ENCODE results near the gene DMWD.
"Not testable (repeated sequence)": the region's sequence is repeated elsewhere in the genome, so short reads cannot be mapped to it uniquely, and the experiment has no call there.

Gene DMWD

DNA sequence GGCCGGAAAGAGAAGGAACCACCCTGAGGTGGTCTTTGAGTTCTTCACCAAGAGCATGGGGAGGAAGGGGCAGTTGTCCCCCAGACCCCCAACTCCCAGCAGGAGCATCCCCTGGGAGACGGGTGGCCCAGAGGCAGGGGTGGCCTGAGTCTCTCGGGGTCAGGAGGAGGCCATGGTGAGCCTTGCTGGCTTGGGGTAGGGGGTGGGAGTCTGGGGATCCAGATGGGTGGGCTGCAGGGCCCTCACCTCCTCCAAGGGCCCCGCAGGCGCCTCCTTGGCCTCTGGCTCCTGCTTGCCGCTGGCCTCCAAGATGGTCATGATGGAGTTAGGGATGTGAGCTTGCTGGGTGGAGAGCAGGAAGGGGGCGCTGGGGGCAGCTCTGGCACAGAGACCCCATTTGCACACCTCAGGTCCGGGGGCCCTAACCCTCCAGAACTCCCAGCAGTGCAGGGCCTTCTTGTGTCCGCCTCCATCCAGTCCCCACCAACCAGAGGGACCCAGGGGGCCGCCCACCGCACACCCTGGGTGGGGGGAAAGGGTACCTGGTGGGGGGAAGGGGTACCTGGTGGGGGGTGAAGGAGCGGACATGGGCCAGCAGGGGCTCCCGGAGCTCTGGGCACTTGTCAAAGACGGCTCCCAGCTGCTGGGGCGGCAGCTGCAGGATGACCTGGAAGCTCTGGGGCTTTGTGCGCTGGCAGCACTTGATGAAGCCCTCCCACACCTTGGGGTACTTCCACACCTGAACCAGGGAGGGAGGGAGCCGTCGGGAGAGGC is 23.8 kb upstream of the DMWD start:
- no peak for DNase-seq

DNA sequence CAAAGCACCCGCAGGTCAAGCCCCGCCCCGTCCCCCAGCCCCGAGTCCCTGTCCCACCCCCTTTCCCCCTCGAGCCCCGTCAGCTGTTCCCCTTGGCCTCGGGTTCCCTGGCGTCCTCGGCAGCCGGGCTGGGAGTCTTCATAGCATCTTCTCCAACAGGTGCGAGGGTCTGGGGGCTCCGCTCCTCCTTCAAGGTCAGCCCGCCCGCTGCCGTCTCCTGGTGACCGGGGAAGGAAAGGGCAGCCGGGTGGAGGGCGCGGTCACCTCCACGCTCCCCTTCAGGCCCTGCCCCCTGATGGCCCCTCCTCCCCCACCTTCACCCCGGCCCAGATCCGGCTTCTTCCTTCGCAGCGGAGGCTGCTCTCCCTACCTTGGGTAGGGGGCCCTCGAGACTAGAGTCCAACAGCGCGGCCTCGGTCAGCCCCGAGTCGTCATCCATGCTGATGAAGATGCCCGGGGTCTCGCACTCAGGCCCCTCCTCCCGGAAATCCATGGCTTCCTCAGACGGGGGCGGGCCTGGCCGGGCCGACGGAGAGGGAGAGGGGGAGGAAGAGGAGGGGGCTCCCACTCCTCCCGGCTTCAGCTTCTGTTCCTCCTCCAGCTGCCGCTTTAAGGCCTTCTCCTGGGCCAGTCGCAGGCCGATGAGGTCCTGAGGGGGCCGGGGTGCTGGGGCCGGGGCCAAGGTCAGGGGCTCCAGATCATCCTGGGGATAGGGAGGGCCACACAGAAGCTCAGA is 23.0 kb upstream of the DMWD start:
- no peak for DNase-seq

DNA sequence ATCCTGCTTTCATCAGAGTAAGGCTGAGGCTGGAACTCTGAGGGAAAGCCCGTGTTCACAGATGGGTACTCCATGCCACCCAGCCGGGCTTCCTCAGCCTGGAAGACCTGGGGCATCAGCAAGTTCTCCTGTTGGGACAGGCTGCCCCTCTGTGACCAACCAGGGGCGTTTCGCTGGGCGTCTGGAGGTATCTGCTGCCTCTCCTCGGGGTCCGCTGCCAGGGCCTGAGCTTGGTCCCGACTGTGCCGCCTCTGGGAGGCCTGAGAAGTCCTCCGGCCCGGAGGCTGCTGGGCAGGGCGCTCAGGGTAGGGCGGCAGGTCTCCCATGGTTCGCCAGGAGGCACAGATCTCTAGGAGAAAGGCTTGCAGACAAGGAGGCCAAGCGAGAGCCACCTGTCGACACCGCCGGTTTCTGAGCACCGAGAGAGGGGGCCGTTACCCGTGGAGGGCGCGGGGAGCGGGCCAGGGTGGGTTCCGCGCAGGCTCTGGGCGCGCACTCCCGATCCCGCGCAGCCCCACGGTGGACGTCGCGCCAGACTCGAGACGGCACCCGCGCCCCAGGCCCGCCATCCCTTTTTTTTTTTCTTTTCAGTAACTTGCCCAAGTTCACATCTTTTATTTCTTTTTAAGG is 22.3 kb upstream of the DMWD start, which contains the start of gene RSPH6A:
Gene RSPH6A (minus strand): TSS at position 458 of the 630 bp plus-strand sequence. CDS start 132 bp downstream, at position 326.
- DNase-seq = no peak

DNA sequence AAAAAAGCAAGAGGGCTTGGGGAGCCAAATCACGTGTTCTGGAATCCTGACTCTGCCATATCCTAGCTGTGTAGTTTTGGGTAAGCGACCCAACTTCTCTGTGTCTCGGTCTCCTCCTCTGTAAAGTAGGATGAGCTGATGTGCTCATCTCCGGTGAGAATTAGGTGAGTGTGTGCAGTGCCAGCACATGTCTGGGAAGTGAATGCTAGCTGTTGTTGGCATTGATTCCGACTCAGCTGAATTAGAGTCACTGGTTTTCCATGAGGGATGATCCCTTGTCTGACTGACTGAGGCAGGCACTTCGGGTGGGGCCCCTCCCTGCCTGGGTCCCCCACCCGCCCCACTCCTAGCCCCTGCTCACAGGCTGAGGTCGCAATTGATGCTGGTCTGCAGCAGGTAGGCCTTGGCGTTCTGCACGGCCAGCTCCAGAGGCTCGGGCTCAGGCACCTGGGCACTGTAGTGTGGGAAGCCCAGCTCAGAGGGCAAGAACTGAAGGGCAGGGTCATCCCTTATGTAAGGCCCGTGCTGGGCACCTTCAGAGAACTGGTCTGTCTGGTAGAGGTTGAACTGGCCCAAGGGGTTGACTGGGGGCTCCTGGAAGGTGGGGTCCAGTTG is 21.6 kb upstream of the DMWD start:
- DNase-seq = no peak

DNA sequence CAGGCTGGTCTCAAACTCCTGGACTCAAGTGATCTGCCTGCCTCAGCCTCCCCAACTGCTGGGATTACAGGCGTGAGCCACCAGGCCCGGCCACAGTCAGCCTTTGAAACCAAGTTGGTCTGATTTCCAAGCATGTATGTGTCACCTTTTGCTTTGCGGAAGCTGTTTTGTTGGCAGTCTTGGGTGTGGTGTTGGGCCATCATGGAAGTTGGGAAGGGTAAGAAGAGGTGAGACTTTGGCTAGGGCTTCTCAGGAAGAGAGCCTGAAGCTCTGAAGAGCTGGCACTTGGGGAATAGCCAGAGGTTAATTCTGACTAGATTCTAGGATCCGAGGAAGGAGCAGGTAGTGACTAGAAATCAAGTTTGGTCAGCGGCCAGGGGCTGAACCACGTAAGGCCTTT is 19.7 kb upstream of the DMWD start:
- DNase-seq = no peak

DNA sequence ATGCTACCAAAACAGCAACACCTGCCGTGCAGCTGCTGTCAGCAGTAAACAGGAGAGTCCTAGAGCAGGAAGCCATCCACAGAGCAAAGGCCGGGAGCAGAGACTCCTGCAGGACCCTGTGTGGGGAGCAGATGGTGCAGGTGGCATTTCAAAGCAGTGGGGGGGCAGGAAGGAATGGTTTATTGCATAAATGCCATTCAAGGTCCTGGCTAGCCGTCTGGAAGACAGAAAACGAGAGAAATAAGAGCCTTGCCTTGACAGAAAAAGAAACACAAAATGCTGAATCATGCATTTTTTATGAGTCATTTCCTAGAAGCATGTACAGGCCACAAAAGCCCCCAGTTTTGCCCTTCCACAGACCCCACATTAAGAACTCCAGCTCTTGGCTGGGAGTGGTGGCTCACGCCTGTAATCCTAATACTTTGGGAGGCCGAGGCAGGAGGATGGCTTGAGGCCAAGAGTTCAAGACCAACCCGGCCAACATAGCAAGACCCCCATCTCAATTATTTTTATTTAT is 17.1 kb upstream of the DMWD start:
- DNase-seq = peak; percentile 68

DNA sequence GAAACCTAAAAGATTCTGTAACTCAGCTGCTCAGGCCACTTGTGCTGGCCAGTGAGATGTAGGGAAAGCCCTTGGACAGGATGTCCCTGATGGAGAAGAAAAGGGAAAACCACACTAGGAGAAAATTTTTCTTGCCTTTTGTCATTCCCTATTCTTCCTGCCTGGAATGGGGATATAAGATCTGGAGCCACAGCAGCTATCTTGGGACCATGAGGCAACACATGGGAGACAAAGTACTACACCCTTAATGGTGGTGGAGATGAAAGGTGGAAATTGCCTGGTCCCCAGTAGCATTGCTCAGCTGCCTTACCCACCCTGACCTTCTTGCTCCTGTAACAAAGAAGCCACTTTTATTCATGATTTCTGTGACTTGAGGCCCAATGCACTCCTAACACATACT is 13.1 kb upstream of the DMWD start:
- DNase-seq = no peak

DNA sequence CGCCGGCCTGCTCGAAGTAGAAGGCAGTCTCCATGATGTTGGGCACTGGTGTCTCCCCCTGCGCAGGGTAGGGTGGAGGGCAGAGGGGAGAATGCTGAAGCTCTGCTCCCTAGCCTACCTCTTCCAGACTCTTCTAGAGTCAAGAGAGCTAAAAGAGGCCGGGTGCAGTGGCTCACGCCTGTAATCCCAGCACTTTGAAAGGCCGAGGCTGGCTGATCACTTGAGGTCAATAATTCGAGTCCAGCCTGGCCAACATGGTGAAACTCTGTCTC is 12.2 kb upstream of the DMWD start:
- no peak for DNase-seq

DNA sequence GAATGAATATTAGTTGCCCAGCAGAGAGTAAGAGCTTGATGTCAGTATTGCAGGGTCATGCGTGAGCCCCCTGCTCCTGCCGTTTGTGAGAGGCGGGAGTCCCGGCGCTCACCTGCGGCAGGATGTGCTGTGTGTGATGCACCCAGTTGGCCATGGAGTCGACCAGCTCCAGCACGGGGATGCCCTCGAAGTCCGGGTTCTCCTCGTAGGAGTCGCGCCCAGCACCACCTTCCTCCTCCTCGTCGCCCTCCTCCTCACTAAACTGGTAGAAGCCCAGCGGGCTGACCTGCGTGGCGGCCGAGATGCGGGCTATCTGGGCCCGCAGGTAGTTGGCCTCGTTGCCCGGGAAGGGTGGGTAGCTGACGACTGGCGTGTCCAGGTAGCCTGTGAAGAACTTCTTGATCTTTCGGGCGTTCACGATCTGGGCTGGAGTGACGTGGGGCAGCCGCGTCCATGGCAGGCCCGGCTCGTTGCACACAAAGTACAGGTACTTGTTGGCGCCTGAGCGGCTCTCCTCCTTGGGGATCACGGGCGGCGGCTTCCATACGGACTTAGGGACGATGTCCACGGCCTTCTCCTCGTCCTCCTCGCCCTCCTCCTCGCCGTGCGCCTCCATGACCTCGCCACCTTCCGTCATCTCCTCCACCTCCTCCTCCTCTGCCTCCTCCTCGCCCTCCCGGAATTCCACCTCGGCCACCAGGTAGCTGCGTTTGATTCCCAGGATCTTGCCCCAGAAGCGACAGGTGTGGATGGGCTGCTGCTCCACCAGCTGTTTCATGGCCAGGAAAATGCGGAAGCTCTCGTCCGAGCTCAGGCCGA is 11.7 kb upstream of the DMWD start:
- no peak for DNase-seq

DNA sequence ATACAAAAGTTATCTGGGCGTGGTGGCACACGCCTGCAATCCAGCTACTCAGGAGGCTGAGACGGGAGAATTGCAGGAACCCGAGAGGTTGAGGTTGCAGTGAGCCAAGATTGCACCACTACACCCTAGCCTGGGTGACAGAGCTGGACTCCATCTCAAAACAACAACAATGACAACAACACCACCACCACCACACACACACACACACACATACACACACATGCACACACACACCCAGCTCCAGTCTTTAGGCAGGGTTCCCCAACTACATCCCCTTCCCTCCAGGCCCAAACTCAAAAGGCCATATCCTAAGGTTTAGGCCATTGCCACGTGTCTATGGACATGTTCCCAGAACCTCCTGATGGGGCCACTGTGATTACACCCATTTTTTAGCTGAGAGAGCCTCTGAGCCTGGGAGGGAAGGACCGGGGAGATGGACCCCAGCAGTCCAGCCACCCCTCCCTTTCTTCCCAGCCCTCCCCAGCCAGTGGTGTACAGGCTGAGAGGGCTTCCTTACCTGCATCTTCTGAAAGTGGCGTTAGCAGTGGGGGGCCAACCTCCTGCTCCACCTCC is 9.0 kb upstream of the DMWD start:
- no peak for DNase-seq

DNA sequence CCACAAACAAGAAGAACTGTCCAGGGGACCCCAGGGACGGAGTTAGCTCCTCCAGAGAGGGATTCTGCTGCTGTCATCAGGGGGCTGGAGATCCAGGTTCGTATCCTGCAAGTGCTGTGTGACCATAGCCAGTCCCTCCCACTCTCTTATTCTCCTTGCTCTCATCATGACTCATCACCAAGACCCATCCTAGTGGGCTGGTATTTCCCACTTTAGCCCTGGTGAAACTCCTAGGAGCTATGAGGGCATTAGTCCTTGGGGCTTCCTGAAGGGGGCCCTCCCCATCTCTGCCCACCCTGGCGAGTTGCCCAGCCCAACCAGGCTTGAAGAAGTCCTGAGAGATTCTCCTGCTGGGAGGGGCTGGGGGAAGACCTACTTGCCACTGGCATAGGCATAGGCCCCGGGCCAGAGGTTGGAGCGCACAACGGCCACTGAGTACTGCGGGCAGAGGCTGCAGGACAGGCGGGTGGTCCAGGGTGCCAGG is 7.5 kb upstream of the DMWD start:
- DNase-seq = peak; percentile 68

DNA sequence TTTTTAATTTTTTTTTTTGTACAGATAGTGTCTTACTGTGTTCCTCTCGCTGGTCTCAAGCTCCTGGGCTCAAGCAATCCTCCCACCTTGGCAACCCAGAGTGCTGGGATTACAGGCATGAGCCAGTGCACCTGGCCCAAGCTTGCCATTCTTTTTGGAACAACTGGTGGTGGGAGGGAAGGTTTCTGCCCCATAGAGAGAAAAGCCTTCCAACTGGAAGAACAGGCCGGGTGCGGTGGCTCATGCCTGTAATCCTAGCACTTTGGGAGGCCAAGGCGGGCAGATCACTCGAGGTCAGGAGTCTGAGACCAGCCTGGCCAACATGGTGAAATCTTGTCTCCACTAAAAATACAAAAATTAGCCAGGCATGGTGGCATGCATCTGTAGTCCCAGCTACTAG is 6.9 kb upstream of the DMWD start:
- DNase-seq = not testable (repeated sequence)

DNA sequence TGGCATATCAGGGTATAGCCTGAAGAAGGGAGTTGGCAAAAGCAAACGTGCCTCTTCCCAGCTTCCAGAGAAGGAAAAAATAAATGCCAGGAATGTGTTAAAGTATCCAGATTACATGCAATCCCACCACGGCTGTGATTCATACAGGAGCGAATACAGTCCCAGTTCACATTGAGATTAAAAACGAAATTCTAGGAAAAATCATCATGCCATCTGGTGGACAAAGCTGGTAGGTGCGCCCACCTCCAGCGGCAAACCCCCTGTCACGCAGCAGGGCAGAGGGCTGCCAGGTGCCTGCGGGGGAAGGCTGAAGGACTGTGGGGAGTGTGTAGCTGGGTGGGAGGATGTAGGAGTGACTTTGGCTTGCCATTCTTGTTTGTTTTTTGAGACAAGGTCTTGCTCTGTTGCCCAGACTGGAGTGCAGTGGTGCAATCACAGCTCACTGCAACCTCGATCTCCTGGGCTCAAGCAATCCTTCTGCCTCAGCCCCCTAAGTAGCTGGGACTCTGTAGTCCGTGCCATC is 6.4 kb upstream of the DMWD start:
- peak; percentile 84 for DNase-seq

DNA sequence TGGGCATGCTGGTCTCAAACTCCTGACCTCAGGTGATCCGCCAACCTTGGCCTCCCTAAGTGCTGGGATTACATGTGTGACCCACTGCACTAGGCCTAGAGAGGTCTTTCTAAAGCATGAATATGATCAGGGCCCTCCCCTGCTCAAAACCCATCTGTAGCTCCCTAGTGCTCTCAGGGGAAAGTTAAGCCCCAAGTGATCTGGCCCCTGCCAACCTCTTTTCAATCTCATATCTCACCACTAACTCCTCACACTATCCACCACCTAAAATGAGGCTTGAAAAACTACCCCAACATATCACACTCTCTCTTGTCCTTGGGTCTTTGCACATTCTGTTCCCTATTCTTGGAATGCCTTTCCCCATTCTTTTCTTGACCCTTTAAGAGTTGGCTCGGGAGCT is 2.0 kb upstream of the DMWD start:
- no peak for DNase-seq

DNA sequence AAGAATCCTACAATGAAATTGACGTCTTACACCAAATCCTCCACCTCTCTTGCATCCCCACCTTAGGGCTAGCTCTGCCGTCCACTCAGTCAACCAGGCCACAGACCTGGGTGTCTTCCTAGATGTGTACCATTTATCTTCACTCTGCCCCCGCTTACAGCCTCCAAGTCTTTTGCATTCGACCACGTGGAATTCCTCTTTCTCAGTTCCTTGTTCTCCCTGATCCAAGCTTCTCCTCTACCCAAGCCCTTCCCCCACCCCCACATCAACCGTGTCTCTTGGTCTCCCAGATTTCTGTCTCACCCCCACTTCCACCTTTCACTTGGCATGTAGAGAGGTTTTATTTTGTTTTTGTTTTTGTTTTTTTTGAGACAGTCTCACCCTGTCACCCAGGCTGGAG is 1.2 kb upstream of the DMWD start:
- DNase-seq = no peak

DNA sequence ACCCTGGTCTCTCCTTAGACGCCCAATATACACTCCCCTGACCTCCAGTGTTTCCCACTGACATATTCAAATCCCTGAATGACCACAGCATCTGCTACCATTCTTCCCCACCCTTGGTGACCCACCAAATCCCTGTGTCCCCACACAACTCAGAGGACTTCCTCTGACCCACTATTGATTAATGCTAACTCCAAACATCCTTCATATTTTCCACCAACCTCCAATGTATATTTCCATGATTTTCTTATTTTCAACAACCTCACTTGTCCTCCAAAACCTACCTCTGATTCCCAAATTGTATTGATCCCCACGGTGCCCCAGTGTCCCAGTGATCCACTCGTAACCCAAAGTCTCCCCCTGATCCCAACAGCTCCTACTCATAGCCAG is 526 bp upstream of the DMWD start:
- DNase-seq = no peak

DNA sequence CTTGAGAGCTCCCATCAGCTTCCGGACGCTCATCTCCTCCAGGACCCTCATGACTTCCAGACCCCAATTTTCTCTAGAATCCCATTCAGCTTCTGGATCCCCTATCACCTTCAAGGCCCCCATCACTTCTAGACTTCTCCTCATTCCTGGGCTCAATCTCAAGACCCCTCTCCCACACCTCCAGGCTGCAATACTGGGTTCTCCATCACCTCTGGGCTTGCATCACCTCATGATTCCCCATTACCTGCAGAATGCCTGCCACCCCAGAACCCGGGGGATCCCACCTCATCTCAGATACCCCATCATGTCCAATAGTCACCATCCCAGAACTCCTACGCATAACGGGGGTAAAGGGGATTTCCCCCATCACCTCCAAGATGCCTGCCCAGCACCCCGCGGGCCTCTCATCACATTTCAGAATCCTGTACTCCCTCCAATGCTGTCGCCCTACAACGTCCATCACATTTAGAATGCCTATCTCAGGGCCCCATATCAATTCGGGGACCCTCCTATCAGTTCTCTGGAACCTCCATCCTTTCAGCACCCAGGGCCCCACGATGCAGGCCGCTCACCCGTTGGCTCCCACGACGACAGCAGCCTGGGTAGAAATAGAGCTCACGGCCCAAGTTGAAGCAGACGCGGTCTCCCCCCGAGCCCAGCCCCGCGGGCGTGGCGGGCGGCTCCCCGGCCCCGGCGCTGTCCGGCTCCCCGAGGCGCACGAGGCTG is 738 bp downstream of the DMWD start:
- DNase-seq = no peak

DNA sequence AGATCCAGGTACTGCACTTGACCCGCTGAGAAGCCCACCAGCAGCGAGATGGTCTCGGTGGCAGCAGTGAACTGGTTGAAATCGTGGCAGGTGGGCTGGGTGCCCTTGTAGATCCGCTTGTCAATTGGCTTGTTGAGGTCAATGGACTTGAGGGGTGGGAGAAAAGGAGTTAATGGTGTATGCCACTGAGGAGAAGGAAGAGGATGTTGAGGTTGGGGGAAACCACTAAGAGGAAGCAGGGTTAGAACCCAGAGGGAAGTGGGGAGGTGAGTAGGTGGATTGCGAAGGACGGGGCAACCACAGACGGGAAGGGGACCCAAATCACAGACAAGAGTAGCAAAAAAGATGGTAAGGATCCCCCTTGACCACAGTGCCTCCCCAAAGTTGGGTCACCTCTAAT is 1.7 kb downstream of the DMWD start:
- no peak for DNase-seq

DNA sequence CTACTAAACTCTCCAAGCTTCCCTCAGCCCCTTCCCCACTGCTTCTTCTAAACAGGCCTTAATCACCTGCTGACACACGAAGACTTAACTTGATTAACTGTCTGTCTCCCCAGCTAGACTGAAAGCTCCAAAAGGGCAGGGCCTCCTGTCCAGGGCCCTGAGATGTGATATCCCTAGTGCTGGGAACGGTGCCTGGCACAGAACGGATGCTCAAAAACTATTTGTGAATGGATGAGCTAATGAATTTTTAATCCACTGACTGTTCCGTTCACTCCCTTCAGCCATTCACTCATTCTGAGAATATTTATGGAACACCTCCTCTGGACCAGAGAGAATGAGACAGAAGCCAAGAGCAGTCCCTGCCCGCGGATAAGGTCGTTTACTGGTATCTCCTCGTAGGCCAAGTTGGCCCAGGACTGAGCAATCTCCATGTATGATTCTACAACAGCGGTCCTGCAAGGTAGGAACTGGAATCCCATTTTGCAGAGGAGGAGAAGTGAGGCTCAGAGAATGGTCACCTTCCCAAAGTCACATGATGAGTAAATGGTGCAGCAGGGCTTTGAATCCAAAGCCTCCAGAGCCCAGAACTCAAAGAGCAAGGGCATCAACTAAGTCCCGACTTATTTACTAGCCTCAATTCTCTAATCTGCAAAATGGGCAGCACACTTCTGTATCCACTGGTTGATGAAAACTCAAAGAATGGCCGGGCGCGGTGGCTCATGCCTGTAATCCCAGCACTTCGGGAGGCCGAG is 3.4 kb downstream of the DMWD start:
- no peak for DNase-seq

DNA sequence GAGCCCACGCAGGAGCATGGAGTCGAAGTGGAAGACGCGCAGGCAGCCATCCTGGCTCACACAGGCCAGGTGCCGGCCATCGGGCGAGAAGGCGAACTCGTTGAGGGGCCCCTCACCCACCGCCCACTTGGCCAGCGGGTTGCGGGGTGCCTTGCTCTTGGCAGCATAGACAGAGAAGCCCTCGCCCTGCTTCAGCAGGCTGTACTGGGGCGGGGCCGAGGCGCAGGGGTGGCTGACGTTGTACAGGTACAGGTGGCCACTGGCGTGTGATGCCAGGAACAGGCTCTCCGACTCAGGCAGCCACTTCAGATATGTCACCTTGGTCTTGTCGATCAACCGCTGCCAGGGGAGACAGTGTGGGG is 6.1 kb downstream of the DMWD start:
- no peak for DNase-seq

Data from EL (cell line).